OCI-LY1 (cell line): ENCODE data around the gene MAP3K14.

Experiments used
- EZH2 ChIP-seq: fragments of 200-600 bp; sonication (generic), shearing (Covaris generic); IDR thresholded peaks from 2 replicates; pipeline ENCODE4 v1.8.0; 2017; ENCODE audit warnings: borderline replicate concordance, mixed run types, mild to moderate bottlenecking, antibody characterized with exemption, low read length, moderate library complexity, mixed read lengths
- TF ChIP-seq, protein P1 (sequence below): fragments of 200-600 bp; sonication (generic), shearing (Covaris generic); IDR thresholded peaks from 2 replicates; pipeline ENCODE4 v1.5.1; 2017; ENCODE audit warnings: mild to moderate bottlenecking, antibody characterized with exemption, low read length, moderate library complexity, mixed read lengths

DNA sequence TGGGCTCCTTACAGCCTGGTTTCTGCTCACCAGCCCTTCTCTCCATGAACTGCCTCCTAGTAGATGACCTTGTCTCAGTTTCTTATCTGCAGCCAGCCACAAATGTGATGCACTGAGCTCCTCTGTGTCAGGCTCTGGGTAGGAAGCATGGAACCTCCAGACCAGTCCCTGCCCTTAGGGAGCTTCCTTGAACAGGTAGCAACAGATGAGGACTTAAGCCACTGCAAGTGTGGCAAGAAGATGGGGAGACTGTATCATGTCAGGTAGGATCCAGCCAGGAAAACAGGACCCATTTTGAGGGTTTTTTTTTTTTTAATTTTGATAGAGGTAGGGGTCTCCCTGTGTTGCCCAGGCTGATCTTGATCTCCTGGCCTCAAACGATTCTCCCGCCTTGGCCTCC, 5.3 kb upstream of the MAP3K14 start:
- TF ChIP-seq, protein P1, sequence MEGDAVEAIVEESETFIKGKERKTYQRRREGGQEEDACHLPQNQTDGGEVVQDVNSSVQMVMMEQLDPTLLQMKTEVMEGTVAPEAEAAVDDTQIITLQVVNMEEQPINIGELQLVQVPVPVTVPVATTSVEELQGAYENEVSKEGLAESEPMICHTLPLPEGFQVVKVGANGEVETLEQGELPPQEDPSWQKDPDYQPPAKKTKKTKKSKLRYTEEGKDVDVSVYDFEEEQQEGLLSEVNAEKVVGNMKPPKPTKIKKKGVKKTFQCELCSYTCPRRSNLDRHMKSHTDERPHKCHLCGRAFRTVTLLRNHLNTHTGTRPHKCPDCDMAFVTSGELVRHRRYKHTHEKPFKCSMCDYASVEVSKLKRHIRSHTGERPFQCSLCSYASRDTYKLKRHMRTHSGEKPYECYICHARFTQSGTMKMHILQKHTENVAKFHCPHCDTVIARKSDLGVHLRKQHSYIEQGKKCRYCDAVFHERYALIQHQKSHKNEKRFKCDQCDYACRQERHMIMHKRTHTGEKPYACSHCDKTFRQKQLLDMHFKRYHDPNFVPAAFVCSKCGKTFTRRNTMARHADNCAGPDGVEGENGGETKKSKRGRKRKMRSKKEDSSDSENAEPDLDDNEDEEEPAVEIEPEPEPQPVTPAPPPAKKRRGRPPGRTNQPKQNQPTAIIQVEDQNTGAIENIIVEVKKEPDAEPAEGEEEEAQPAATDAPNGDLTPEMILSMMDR: no peak
- TF ChIP-seq EZH2: no peak
